KG1 (cell line): ENCODE results near the gene INPP1.
A peak's percentile ranks its signal among the peaks of the same experiment; 100 is the strongest.
"Not testable (repeated sequence)": the region's sequence is repeated elsewhere in the genome, so short reads cannot be mapped to it uniquely, and the experiment has no call there.

Experiments
- DNase-seq: peaks from one replicate; lab custom pipeline; 2025; lab: John Stamatoyannopoulos, UW

Gene INPP1

DNA sequence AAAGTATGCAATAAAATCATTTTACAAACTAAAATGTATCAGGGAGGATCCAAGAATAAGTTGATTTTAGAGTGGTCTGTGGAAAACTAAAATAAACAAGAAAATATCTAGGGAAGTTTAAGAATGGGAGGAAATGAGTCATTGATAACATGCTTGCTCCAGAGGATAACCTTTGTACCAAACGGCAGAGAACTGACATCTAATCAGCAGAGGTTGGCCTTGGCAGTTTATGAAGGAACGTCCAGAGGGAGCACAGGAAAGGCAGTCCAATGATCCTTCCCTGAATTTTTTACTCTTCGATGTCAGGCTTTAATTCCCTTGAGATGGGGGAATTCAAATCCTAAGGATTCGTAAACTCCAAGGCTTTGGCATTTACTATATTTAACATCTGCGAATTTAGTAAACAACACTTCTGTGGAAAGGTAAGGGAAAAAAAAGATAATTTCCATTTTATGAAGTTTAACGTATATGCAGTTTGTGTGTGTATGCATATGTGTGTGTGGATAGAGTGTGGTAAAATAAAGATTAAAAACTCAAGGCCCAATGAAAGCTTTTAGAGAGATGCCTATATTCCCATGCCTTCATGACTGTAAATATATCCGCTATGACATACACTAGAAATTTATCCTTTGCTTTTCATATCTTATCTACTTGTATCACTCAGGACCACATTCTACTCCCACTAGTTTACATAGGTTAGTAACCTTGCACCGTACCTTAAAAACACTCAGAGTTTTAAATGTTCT, 8.7 kb upstream of the INPP1 start:
- DNase-seq, result no peak

DNA sequence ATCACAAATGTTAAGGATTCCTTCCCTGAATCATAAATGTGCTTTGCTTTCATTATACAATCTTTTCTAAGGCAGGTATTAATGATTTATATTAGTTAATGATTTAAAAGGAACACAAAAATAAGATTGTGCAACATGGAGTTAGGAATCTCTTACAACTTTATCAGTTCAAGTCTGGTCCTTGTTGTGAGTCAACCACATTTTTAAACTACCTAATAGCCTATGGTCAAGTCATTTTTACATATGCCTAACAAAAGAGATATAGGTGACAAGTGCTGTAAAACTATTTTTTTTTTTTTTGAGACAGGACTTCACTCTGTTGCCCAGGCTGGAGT, 8.2 kb upstream of the INPP1 start:
- no peak for DNase-seq

DNA sequence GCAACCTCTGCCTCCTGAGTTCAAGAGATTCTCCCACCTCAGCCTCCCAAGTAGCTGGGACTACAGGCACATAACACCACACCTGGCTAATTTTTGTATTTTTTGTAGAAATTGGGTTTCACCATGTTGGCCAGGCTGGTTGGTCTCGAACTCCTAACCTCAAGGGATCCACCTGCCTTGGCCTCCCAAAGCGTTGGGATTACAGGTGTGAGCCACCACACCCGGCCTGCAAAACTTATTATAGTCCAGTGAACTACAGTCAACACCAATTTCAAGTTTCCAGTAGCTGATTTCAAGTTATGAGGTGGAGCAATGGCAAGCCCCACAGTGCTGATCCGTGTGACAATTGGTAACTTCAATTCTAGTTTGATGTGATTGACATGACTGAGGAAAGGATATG, 7.8 kb upstream of the INPP1 start:
- DNase-seq, result not testable (repeated sequence)

GRCh38 chr2:190336420-190336819, 7.0 kb upstream of the INPP1 start:
- DNase-seq, result no peak

DNA sequence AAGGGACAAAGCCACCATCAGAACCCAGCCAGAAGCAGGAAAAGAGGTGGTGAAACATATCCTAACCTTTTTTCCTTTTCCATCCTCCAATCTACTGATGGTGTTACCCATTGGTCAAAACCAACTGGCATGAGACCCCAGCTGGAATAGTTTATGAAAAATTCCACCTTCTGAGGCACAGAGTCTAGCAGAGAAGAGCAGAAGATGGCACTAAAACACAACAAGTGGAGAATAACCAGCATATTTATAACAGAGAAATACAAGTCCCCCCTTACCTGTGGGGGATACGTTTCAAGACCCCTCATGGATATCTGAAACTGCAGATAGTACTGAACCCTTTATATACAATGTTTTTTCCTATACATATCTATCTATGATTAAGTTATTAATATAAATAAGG, 4.9 kb upstream of the INPP1 start:
- DNase-seq, result no peak

GRCh38 chr2:190339394-190339793, 4.0 kb upstream of the INPP1 start:
- no peak for DNase-seq

DNA sequence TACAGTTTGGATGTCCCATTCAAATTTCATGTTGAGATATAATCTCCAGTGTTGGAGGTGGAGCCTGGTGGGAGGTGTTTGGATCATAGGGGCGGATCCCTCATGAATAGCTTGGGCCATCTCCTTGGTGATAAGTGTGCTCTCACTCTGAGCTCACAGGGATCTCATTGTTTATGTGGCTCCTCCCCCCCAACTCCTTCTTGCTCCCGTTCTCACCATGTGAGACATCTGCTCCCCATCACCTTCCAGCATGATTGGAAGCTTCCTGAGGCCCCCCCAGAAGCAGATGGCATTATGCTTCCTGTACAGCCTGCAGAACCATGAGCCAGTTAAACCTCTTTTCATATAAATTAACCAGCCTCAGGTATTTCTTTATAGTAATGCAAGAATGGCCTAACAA, 3.0 kb upstream of the INPP1 start:
- DNase-seq, result no peak

- no peak for DNase-seq
Observed at GRCh38 chr2:190342611-190343010, 778 bp upstream of the INPP1 start.

GRCh38 chr2:190343089-190343535, 277 bp upstream of the INPP1 start:
- DNase-seq, result no peak

GRCh38 chr2:190344276-190344827, 963 bp downstream of the INPP1 start:
- DNase-seq, result peak; percentile 16

GRCh38 chr2:190350371-190350770, 7.0 kb downstream of the INPP1 start:
- DNase-seq, result no peak

DNA sequence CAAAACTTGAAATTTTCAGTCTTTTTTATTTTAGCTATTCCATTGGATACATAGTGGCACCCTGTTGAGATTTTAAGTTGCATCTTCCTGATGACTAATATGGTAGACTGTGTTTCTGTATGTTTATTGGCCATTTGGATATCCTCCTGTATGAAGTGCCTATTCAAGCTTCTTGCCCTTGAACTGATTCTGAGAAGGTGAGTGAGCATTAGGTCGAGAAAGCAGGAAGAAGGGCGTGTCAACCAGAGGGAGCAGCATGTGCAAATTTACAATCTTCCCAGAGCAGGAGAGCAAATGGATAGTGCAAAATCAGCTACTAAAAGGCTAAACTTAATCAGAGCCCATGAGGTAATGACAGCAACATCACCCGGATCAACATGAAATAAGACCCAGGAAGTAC, 8.6 kb downstream of the INPP1 start:
- no peak for DNase-seq

- DNase-seq, result no peak
Observed at GRCh38 chr2:190352668-190353536, 9.5 kb downstream of the INPP1 start.

- DNase-seq, result no peak
Observed at GRCh38 chr2:190353537-190353899, 10.1 kb downstream of the INPP1 start.

DNA sequence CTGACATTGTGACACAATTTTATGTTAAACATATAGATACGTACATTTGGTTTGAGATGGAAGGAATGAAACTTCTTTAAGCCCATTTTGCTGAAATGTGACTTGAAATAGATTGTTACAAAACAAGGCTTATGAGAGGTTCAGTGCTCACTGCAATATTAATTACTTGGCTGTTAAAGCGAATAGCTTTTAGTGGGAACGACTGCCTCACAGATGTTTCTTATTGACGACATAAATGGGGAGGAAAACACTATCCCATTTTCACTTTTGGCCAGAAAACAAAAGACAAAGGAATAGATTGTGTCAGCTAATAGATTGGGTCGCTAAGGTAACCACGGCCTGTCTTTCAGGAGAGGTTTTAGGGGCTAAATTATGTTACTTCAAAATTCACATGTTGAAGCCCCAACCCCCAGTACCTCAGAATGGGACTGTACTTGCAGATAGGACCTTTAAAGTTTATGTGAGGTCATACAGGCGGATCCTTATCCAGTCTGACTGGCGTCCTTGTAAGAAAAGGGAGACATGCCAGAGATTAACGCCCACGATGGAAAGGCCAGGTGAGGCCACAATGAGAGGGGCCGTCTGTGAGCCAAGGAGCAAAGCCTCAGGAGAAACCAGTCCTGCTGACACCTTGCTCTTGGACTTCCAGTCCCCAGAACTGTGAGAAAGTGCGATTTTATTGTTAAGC, 10.8 kb downstream of the INPP1 start:
- no peak for DNase-seq

DNA sequence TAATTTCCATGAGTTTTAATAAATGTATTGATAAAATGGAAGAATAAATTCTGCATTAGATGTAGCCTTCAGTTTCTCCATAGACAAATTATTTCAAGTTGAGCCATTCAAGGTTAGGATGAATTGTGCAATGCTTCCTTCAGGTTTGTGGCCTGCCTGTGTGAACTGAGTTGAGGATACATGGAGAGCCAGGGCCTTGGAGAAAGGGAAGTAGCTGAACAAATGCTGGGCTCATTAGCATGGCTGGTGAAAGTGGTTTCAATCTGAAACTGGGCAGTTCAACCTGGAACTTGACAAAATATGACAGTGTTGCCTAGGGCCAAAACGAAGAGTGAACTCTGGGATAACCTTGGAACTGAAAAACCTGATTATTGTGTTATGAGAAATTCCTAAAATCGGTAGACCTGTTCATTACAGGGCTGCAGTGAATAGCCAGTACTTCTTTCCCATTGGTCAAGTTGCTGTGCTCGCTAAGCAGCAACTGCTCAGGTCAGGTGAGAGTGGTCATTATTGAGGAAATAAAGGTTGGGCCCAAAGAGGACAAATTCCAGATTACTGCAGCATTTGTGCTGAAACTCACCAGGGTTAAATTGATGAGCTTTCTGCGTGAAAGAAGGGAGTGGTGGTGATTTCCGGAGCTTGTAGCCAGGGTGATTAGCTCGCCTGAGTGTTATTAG, 12.7 kb downstream of the INPP1 start:
- DNase-seq, result no peak

DNA sequence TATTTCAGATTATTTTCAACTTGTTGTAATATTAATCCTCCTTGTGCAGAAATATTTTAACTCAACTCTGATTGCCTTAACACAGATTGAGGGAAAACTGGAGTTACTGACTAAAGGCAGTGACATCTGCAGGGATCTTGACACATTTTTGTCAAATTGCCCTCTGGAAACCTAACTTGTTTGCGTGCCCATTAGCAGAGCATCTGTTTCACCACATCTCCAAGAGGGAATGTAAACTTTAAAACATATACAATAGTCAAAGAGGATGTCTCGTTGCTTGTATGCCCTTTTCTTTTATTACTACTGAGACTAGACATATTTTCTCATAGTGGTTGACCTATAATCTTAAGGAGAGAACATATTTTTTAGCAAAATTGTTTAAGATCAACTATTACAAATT, 14.2 kb downstream of the INPP1 start:
- no peak for DNase-seq

DNA sequence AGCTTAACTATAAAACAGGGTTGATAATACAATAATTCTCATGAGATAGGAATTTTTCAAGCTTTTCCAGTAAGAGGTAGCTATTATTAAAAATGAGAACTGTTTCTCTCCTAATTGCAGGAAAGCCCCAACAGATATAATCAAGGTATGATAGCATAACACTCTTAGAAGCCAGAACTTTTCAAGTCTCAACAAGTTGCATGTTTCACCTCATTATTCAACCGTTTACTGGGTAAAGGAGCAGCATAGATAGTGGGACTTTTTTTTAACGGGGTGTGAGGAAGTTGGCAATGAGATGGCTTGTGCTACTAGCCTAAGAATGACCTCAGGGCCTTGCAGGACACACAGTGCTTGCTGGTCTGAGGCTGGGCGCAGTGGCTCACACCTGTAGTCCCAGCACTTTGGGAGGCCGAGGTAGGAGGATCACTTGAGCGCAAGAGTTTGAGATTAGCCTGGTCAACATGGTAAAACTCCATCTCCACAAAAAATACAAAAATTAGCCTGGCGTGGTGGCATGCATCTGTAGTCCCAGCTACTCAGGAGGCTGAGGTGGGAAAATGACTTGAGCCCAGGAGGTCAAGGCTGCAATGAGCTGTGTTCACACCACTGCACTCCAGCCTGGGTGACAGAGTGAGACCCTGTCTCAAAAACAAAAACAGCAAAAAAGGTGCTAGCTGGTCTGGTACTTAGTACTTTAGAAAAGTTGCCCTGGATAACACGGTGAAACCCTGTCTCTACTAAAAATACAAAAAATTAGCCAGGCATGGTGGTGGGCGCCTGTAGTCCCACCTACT, 15.5 kb downstream of the INPP1 start:
- DNase-seq, result not testable (repeated sequence)

GRCh38 chr2:190360561-190360960, 17.2 kb downstream of the INPP1 start:
- DNase-seq, result no peak

DNA sequence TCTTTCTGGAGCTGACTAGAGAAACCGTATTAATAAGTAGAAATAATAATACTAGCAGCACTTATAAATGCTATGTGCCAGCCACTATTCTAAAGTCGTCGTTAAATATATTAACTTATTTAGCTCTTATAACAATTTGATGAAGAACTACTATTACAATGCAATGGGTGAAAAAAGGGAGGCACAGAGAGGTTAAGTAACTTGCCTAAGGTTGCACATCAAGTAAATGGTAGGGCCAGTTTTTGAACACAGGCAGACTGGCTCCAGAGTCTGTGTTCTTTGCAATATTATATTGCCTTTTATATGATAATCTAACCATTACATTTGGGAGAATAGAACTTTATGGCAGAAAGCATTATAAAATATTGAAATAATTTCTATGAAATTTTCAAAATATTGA, 17.6 kb downstream of the INPP1 start:
- DNase-seq, result no peak

DNA sequence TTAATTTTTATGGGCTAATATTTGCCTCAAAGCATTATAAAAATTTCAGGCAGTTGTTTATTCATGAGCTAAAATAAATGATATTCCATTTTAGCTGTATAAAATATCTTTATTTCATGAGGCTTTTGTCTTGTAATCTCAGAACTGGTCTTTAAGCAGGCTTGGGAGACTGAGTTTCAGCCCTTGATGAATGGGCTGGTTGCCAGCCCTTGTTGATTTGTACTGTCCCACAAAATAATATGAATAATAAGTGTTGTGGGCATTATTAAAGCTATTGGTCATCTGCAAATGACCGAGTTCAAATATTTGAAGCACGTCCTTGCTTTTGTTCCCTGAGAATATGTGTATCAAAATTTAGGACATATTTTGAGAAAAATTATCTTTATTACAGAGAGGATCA, 18.2 kb downstream of the INPP1 start:
- DNase-seq, result no peak
